GM10266 (cell line): ENCODE measurements around the gene BTNL8.

Experiments
- DNase-seq: peaks from one replicate; pipeline ENCODE4 v3.0.0; 2012; ENCODE audit errors: extremely low spot score
- CTCF ChIP-seq: IDR thresholded peaks from 2 replicates; pipeline ENCODE4 v1.5.1; 2012; ENCODE audit warnings: mild to moderate bottlenecking, low read depth; ENCODE audit not compliant: control insufficient read depth, insufficient read depth; ENCODE audit errors: missing control alignments

Gene BTNL8

DNA sequence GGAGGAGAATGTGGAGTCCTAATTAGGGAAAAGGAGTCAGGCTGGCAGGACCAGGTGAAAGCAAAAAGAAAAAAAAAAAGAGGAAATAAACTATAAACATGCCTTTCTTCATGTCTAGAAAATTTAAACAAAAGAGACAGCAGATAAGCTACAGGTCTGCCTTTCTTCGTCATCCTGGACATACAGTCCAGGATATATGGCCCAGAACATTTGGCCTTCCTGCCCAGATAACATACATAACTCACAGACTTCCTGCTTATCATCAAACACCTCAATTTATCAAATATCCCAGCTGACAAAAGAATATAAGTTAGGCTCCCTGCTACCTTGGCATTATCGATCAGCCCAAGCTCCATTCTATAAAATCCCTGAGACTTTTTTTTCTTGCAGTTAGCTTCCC is 11.2 kb downstream of the BTNL8 start:
- no peak for TF ChIP-seq CTCF
- no peak for DNase-seq

DNA sequence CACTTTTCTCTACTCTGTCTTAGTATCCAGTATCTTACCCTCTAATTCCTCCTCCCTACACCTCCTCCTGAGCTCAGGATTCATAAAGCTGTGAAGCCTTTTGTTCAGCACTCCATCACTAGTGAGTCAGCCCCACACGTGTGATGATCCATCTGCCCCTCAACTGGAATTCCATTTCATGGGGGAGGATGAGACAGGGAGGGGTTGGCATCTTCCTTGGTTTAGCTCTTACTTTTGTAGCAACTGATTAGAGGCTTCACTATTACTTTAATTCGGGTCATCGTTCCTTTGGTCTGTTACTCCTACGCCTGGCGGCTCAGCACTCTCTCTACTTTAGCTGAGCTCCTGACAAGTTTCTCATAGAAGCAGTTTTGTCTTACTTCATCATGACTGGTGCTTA is 11.8 kb downstream of the BTNL8 start:
- no peak for TF ChIP-seq CTCF
- DNase-seq: no peak

GRCh38 chr5:180914646-180915045 is 15.7 kb downstream of the BTNL8 start:
- TF ChIP-seq CTCF: no peak
- no peak for DNase-seq

DNA sequence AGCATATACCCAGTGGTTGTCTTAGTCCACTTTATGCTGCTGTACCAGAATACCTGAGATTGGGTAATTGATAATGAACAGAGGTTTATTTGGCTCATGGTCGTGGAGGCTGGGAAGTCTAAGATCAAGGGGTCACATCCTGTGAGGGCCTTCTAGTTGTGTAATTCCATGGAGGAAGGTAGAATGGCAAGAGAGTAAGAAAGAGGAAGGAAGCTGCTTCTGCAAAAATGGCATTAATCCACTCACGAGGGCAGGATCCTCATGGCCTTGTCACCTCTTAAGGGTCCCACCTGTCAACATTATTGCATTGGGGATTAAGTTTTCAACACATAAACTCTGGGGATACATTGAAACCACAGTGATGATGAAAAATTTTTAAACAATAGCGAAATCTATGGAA is 17.0 kb downstream of the BTNL8 start:
- no peak for DNase-seq
- no peak for TF ChIP-seq CTCF

GRCh38 chr5:180918380-180918779 is 19.4 kb downstream of the BTNL8 start:
- no peak for TF ChIP-seq CTCF
- DNase-seq: no peak

DNA sequence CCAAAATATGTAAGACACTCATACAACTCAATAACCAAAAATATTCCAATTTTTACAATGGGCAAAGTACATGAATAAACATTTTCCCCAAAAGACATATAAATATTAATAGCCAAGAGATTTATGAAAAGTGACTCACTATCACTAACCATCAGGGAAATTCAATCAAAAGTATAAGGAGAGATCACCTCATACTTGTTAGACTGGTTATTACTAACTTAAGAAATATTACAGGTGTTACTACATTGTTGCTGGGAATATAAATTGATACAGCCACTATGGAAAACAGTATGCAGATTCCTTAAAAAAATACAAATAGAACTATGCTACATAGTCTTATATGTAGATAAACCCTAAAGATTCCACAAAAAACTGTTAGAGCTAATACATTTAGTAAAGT is 21.8 kb downstream of the BTNL8 start:
- DNase-seq: no peak
- TF ChIP-seq CTCF: no peak

DNA sequence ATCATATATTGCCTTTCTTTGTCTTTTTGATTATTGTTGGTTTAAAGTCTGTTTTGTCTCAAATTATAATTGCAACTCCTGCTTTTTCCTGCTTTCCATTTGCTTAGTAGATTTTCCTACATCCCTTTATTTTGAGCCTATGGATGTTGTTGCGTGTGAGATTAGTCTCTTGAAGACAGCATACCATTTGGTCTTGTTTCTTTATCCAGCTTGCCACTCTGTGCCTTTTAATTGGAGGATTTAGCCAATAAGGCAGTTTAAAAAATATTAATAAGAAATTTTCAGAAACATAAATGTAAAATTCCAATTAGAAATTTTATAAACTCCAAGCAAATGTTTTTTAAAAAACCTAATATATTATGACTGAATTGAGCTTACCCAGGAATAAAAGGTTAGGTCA is 24.0 kb downstream of the BTNL8 start:
- no peak for DNase-seq
- TF ChIP-seq CTCF: no peak

- no peak for DNase-seq
- no peak for TF ChIP-seq CTCF
These were observed 33.7 kb downstream of the BTNL8 start for GRCh38 chr5:180932660-180933059.
